Lower leg skin (tissue), 4 donors: ENCODE data around the gene C11orf24. TPM values are rescaled to one million over a fixed set of nuclear protein-coding genes. Genes with fewer than 3 reads are reported as not detected.

Source experiments
- DNase-seq, 2 donors: peaks; one replicate each; pipeline ENCODE4 v3.0.0-alpha.2; 2019; ENCODE audit warnings: low spot score in 2 of 2
- H3K4me3 ChIP-seq: fragments of 200-600 bp; sonication (generic); 2 replicates; pipeline ENCODE4 v1.5.1; 2017; ENCODE audit warnings: mild to moderate bottlenecking, low read depth; ENCODE audit not compliant: poor library complexity, severe bottlenecking
- CTCF ChIP-seq, 3 donors: fragments of 450-650 bp; IDR thresholded peaks; one replicate each; pipeline ENCODE4 v1.5.1; 2016; ENCODE audit warnings: antibody characterized with exemption in 3 of 3, mild to moderate bottlenecking in 3 of 3, moderate library complexity in 2 of 3
- POLR2A ChIP-seq, 2 donors: fragments of 450-650 bp; IDR thresholded peaks; one replicate each; pipeline ENCODE4 v1.6.1; 2016 to 2017; ENCODE audit warnings: antibody characterized with exemption in 2 of 2, mild to moderate bottlenecking in 1 of 2, moderate library complexity in 1 of 2
- WGBS, 2 donors: methylation state at CpG; one replicate each; pipeline ENCODE4 v1.1.5; 2018; 5-methylcytosine and 5-hydroxymethylcytosine counted together
- intact Hi-C: fragments of 100-400 bp; cut with DNase I; formaldehyde crosslinking; loops from one replicate; pipeline ENCODE4 v1.15.0; 2023; ENCODE audit warnings: low total_unique reads
- total RNA-seq, 4 donors: library from RNA; depleted of rRNA; stranded (reverse); fragments of >200 nt; gene quantifications; one replicate each; pipeline ENCODE4 v1.1.0, GENCODE V29; 2016

Gene C11orf24
- total RNA-seq, 4 donors from 2014 or later: 12.5 to 37.8 (median 16.2) TPM

DNA sequence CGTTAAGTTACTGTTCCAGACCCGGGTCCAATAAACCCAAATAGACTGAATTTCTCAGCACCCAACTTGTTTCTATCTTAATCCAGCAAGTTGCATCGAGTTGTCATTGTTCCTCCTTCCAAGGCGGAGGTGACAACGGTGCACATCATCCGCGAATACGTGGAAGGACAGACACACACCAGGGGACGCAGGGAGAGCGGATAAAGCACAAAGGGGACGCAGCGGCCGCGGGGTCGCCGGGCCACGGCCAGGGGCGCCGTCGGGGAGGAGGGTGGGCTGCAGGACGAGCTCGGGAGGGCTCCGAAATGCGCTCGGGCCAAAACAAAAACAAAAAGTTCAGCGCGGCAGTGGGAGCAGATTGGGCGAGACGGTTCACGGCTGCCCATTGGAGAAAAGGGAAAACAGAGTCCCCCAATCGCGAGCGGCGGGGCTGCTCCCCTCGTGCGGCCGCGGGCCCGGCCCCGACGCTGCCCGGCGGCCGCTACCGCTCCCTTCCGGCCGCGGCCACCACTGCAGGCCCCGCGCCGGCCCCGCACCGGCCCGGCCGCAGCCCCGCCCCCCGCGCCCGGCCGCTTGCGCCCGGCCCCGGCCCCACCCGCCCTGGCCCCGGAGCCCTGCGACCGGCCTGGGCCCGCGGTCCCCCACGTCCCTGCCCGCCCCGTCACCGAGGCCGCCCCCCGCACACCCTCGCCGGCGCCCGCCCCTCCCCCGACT lies 59.2 kb downstream of the C11orf24 start:
- WGBS, 2 donors: 1% methylated on average over 55 to 57 of the region's 80 CpGs
- DNase-seq: peak; percentile 54 to 94
- intact Hi-C loops: no loop called here

DNA sequence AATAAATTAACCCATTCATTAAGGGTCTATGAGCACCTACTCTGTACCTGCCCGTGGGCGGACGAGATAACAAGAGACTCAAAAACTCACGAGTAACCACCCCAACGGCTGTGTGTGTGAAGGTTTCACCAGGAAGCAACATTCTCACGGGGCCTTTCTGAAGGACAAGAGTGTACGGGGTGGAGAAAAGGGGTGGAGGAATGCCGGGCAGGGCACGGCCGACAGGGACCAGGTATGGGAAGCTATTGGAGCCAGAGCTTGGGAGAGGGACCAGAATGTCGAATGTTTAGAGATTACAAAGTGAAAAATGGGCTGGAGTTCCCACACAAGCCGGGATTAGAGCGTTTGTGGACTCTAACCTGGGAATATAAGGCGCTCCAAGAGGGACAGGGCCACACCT lies 60.2 kb downstream of the C11orf24 start:
- no peak overlapping the region for H3K4me3 ChIP-seq
- TF ChIP-seq POLR2A (IDR thresholded peaks at IDR 0.05) (no peak), CTCF (IDR thresholded peaks at IDR 0.05) (no peak)
- 26 to 28% methylated on average over 14 of the region's 14 CpGs for whole genome bisulfite sequencing, 2 donors
- intact Hi-C loops: no loop called here
- no peak for DNase-seq

More for the DNA sequence above, 59.2 kb downstream of the C11orf24 start:
- peak overlapping the region; percentile 87 for H3K4me3 ChIP-seq
- TF ChIP-seq POLR2A (IDR thresholded peaks at IDR 0.05) (no peak), CTCF (IDR thresholded peaks at IDR 0.05) (no peak)

Other genes with a start within 250 kb of the C11orf24 start
- gene NDUFS8, start 241.3 kb downstream of the C11orf24 start, total RNA-seq: 100 to 1,000 TPM; 136 to 206 (median 159) TPM
- 10 to 100 TPM; 29.6 to 57.1 (median 34.8) TPM for gene TCIRG1, start 232.9 kb downstream of the C11orf24 start, total RNA-seq
- gene CHKA, start 150.6 kb downstream of the C11orf24 start, total RNA-seq: 10 to 100 TPM in 3 of 4 donors, 1 to 10 TPM in 1; 5.9 to 15.6 (median 13.1) TPM
- 10 to 100 TPM; 26.3 to 34.9 (median 34.0) TPM for gene KMT5B, start 58.7 kb downstream of the C11orf24 start, total RNA-seq
- gene LRP5, start 40.6 kb upstream of the C11orf24 start, total RNA-seq: 10 to 100 TPM; 25.0 to 53.5 (median 29.3) TPM
- 100 to 1,000 TPM in 1 of 4 donors, 10 to 100 TPM in 3; 74.2 to 119 (median 88.6) TPM for gene PPP6R3, start 188.8 kb upstream of the C11orf24 start, total RNA-seq